GM21360 (cell line): ENCODE results near the gene CPZ.

Source experiments
- ATAC-seq: cut with Tn5 transposase; IDR thresholded peaks from one replicate; pipeline ENCODE4 v1.9.1; 2021; ENCODE audit warnings: mild to moderate bottlenecking, moderate library complexity; ENCODE audit not compliant: unreplicated experiment

Gene CPZ

DNA sequence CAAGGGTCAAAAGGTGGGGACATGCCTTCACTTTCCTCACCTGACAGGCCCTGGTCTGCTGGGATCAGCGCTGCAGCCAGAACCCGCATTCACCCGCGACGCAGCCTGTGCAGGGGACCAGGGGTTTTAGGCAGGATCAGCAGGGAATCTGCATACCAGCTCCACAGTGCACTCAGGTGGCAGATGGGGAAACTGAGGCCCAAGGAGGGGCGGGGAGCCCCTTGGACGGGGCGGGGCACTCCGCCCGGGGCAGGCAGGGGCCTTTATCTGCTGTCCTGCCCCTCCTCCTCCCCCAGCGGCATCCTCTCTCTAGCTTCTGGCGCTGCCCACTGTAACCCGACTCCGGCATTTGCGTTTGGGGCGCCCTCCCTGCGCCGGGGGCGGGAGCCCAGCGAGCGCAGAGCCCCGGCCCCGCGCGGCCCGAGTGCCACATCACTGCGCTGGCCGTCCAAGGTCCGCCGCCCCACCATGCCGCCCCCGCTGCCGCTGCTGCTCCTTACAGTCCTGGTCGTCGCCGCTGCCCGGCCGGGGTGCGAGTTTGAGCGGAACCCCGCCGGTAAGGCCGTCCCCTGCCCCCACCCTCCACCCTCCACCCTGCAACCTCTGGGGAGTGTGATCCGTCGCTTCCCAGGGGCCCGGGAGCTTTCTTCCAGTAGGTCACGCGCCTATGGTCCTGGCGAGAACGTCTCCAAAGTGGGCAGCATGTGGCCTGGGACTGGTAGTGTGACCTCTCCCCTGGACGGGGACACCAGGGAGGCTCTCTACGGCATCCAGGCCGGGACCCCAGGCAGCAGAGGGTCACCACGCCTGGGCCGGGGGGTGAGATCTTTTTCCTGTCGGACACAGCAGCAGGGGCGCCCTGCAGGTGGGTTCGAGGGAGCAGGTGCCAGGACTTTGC, at the start of gene CPZ:
Gene CPZ, plus strand, starts transcription at position 400 of the 898 bp plus-strand sequence. Its CDS starts 69 bp downstream, at position 469.
- ATAC-seq: no peak

DNA sequence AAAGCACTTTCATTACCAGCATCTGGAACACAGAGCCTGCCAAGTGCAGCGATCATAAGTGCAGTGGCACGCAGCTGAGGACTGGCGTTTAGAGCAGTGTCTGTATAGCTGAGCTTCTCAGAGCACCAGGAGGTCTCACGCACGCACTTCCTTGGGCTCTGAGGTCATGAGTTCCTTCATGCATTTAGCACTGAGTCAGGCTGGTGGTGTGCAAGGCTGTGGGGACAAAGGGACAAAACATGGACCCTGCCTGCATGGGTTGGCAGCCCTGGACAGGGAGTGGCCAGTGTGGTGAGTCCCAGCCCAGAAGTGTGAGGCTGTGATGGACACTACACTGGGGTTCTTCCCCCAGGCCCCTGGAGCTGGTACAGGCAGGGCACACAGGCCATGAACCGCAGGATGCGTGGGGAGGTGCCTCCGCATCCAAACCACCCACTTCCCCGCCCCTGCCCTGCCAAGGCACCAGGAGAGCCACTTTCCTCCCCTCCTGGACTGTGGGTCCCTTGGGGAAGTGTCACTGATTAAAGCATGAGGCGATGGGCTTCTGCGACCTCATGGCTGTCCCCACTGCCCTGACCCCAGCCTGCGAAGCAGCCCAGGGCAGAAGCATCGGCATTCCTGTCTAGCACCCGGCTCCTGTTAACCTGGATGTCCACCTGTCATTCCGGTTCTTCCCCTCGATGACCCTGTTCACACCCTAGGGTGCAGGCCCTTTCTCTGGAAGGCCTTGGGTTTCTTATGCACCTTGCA, 49.6 kb upstream of the CPZ start:
- no peak for ATAC-seq

DNA sequence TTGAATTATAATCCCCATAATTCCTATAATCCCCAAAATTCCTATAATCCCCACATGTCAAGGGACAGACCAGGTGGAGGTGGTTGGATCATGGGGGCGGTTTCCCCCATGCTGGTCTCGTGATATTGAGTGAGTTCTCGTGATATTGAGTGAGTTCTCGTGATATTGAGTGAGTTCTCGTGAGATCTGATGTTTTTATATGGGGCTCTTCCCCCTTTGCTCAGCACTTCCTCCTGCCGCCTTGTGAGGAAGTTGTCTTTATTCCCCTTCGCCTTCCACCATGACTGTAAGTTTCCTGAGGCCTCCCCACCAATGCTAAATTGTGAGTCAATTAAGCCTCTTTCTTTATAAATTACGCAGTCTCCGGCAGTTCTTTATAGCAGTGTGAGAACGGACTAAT, 48.9 kb upstream of the CPZ start:
- ATAC-seq: no peak

DNA sequence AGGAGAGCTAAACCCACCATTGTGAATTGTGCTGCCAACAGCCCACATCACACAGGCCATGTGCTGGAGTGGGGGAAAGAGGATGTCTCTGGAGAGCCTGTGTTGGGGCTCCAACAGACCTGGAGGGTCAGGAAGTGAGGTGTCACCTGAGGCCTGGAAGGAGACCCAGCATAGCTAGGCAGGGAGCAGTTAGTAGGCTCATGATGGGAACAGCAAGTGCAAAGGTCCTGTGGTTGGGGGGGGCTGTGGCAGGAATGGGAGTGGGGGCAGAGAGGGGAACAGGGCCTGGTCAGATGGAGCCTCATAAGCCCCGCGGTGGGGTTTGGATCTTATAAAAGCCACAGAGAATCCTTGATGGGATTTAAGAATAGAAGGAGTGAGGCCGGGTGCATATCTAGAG, 48.3 kb upstream of the CPZ start:
- no peak for ATAC-seq

DNA sequence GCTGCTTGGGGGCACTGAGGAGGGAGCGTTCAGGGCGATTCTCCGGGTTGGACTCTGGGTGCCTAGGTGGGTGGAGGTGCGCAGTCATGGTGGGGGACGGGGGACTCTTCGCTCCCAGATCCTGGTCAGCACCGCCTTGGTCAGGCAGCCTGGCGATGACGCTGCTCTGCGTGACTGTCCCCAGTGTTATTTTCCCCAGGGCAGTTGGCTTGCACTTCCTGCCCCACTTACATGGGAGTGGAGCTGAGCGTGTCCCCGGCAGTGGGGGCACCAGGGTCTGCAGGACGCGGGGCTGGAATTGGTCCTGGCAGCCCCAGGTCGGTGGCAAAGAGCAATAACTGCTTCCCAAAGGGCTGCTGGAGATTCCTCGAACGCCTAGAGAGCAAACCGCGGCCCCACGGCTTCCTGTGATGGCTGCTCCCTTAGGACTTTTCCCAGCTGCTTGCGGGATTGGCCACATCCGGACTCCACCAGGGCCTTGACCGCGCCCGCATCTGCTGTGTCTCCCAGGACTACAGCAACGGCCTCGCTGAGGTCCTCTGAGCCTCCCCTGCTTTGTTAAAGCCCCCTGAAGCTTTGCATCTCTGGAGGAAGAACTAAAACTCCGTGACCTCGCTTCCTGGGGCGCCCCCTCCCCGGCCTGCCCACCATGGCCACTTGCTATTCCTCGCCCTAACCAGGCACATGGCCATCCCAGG, 47.7 kb upstream of the CPZ start:
- no peak for ATAC-seq

DNA sequence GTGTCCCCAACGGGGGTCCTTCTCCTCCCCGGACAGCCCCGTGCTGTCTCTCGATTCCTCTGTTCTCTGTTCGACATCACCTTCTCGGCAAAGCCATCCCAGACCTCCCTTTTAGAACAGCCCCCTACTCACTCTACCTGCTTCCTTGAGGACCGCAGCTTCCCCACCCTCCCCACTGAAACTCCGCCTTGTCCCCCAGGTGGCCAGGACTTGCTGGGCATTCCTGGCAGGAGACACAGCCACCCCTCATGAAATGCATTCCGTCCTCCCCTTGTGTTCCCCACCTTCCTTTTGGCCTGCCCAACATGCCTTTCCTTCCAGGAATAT, 47.2 kb upstream of the CPZ start:
- no peak for ATAC-seq

DNA sequence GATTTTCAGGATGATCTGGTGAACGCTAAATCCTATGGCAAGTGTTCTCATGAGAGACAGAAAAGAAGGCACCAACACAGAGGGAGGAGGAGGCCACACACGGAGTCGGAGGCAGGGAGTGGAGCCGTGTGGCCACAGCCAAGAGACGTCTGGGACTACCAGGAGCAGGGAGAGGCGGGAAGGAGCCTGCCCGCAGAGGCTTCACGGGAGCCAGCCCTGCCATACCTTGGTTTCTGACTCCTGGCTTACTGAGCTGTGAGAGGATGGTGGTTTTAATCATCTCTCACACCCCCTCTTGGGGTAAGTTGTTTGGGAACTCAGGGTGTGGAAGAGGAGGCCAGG, 45.8 kb upstream of the CPZ start:
- no peak for ATAC-seq

DNA sequence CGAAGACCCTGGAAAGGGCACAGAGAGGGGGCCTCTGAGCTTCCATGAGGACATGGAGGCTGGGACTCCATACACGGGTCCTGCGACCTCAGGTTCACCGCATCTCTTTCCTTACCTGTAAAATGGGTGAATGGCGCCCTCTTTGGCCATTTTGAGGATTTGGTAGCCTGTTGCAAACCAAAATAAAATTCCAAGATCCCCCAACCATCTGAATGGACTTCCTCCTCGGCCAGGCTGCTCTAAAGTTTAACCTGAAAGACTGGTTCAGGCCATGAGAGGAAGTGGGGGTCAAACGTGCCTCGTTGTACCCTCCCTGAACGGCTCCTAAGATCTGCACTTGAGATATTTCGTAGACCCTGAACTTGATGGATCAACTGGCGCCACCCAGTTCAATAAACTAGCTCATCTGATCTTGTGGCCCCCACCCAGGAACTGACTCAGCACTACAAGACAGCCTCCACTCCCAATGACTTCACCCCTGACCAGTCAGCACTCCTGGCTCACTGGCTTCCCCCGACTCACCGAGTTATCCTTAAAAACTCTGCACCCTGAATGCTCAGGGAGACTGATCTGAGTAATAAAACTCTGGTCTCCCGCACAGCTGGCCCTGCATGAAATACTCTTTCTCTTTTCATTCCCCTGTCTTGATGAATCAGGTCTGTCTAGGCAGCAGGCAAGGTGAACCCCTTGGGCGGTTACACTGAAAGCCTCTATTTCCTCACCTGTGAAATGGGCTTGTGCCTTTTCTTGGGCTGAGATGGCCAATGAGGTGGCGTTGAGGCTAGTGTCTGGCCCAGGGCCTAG, 45.3 kb upstream of the CPZ start:
- no peak for ATAC-seq

DNA sequence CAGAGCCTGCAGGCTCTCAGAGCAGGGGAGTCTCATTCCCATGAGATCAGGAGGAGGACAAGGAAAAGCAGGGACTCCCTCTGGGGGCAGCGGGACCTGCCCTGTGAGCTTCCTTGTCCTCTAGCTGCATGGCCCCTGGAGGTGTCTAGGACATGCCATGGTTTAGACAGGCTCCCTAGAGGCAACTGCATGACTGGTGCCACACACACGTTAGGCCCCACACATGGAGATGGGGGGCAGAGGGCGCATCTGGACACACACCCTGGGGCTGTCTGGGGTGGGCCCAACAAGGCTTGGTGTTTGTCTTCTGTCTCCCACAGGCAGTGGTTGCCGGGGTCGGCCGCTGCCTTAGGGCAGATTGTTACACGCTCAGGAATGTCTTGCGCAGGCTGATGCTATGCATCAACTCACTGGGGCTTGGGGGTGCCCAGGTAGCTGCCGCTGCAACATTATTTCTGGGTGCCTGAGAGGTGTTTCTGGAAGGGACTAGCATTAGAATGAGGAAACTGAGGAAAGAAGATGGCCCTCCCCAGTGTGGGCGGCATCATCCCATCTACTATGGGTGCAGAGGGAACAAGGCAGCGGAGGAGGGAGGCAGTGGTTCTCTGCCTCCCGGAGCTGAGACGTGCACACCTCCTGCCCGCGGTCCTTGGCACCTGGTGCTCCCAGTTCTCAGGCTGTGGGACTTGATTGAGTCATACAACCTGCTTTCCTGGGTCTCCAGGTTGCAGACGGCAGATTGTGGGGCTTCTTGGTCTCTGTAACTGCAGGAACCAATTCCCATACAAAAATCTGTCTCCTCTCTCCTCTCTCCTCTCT, 44.4 kb upstream of the CPZ start:
- ATAC-seq: no peak

DNA sequence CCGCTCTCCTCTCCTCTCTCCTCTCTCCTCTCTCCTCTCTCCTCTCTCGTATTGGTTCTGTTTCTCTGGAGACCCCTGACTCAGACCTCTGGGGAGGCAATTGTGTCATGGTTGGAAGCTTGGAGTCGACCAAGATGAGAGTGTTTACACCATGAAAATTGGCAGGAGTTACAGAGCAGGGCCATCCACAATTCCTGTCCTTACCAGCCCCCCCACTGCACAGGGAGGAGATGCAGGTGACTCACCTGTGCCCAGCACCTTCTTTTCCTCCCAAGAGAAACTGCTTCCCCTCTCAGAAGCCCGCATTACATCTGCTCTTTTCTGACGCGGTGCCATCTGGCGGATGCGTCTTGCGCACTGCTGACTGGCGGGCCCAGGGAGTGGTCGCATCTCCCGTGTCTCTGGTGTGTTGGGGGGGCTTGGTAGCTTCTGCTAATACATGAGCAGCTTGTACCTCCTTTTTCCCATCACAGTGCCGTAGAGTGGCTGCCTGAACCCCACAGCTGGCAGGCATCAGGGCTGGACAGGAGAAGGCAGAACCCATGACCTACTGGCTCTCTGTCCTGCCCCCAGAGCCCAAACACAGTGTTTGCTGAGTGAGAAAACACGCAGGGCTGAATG, 43.7 kb upstream of the CPZ start:
- ATAC-seq: no peak

DNA sequence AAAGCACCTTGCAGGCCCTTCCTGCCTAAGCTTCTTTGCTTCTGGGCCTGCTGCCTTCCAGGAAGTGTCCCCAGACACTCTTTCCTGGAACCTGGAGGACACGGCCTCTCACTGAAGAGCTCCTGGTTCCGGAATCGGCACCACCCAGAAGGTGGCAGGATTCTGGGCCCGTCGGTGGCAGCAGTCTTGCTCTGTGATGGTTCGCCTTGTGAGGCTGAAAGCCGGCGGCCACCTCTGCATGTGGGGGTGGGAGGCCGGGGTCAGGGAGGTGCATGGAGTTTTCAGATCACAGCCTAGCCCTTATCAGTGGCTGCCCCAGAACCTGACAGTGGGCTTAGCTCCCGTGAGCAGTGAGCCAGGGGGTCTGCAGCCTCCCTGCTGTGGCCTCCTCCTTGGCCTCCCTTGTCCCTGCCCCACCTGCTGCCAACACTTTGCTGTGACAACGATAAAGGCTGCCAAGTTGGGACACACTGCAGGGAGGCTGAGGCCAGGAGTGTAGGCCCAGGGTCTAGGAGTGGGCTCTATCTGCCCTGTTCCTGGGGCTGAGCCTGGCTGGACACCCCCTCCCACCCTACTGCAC, 43.1 kb upstream of the CPZ start:
- ATAC-seq: no peak

DNA sequence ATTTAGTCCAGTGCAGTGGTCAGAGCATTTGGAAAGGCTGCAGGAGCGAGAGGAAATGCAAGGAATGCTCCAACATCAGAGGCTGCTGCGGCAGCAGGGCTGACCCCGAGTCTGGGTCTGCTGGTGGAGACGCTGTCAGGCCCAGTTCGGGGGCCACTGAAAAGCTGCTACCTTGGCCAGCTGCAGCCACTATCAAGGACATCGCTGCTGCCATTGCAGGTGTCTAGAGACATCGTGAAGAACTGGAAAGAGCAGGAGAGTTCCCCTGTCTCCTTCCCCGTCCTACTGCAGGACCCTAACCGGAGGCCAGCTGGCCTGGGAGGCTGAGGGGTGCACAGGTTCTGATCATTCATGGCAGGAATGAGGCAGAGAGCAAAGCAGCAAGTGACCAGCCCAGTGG, 41.9 kb upstream of the CPZ start:
- no peak for ATAC-seq

DNA sequence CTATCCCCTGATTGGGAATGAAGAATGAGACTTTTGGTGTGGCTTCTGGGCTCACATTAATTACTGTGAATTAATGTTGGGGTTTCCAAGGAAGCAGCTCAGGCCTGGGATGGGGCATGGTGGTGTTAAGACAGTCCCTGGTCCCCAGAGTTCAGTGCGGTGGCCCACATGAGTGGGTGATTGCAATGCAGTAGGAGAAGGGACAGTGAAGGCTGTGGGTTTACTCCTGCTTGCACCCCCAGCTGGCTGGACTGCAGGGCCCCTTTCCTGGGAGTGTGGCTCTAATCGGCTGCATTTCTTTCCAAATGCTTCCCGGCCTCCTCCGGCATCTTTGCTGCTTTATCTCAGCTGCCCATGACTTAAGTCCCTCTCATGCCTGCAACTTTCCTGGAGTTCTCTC, 40.5 kb upstream of the CPZ start:
- no peak for ATAC-seq

DNA sequence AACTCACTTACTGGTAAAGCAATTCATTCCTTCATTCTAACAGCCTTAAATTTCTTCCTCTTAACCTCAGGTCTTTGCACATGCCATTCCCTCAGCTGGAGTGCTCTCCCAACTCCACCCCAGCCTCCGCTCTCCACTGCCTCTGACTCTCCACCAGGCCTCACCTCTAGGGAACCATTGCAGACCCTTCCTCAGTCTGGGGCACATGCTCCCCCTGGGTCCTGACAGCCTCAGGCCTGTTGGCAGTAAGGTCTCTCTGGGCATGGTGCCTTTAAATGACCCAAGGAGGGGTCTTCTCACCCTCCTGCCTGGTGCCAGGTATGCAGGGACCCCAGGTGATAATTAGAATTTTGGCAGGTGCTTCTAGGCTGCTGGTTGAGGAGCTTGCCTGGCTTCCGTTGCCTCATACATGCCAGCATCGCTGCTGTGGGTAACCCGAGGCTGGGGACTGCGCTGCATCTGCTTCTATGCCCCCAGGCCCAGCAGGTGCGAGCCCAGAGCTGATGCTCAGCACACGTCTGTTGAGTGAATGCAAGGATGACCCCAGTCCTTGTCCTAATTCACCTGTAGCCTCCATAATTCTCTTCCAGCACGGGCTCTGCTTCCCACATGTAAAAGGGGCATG, 39.9 kb upstream of the CPZ start:
- no peak for ATAC-seq

DNA sequence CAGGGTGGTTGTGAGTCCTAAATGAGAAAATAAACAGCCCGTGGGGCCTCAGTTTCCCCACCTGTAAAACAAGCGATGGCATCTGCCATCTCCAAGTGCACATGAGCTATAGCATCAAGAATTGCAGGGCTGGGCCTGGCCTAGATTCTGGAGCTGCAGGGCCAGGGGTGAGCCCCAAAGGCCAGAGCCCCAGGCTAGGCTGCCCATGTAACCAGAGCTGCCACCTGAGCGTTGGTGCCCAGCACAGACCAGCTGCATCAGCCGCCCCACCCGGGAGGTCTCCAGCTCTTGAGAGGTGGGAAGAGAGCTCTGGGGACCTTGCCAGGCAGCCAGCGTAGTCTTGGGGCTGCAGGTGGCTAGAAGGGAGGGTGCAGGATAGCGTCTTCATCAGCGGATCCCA, 39.3 kb upstream of the CPZ start:
- no peak for ATAC-seq

DNA sequence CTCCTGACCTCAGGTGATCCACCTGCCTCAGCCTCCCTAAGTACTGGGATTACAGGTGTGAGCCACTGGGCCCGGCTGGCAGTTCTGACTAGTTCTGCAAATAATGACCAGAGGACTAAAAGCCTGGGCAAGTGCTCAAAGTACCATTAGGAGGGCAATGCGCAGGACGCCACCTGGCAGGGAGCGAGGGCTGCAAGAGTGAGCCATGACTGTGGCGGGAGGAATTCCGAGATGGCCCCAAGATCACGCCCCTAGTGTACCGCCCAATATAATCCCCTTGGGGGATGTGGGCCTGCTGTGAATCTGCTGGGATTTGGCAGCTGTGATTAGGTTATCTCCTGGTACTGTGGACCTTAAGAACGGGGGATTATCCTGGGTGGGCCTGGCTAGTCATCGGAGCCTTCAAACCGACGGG, 38.6 kb upstream of the CPZ start:
- no peak for ATAC-seq

DNA sequence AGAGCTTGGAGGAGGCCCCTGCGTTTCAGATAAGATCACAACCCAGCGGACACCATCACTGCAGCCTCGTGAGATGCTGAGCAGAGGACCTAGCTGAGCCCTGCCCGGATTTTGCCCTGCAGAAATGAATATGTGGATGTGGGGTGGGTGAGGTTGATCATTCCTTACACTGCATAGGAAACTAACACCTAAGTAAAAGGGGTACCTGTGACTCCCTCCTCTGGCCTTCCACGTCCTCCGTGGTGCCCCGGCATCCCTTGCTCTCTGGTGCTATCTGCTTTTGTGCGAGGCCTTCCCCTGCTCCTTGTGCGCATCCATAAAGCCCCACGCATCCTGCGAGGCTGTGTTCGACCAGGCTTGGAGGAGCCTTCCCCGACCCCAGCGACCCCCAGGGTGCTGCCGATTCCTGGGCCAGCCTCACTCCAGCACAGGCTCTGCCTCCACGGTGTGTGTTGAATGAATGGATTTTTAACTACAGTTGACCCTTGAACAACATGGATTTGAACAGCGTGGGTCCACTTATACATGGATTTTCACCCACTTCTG, 37.9 kb upstream of the CPZ start:
- ATAC-seq: no peak

DNA sequence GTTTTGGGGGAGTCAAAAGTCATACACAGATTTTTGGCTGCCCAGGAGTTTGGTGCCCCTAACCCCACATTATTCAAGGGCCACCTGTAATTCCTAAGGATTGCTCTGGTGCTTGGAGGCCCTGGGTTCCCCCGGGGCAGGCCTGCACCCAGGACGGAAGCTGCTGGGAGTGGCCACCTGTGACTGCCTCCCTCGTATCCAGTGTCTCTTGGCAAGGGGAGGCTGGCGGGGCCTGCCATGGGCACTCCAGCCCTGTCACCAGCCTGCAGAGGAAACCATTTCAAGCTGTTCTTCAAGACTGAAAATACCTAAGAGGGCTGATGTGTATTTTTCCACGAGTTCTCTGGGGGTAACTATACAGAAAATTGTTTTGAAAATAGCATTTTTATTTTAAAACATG, 36.8 kb upstream of the CPZ start:
- ATAC-seq: no peak
